ENCODE measurements around the gene ERFE. TPM values are rescaled to one million over a fixed set of nuclear protein-coding genes. Genes with fewer than 3 reads are reported as not detected.
A peak's percentile ranks its signal among the peaks of the same experiment; 100 is the strongest.

Gene ERFE
- total and polyA plus RNA-seq, 2 of the 4 experiments (the other 2 are of a cell fraction): 1.3 to 3.5 TPM

DNA sequence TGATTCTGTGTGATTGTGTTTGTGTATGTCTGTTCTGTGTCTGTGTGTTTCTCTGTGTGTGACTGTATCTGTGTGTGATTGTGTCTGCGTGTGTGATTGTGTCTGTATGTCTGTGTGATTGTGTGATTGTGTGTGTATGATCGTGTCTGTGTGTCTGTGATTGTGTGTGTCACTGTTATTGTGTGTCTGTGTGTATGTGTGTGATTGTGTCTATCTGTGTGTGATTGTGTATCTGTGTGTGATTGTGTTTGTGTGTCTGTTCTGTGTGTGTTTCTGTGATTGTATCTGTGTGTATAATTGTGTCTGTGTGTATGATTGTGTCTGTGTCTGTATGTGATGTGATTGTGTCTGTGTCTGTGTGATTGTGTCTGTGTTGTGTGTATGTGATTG is 32.0 kb upstream of the ERFE start:
- H3K9me1 ChIP-seq (ENCODE audit: insufficient read depth, low read length): peaks cover 5% of the 10 kb centered on the region; the same call in 1 of the 2 replicates
- H2BK5ac ChIP-seq (ENCODE audit: low read depth, low read length, poor library complexity, severe bottlenecking): peak overlapping the region; percentile 71
- H2AK9ac ChIP-seq (replicated peaks; ENCODE audit: low read depth, low read length, poor library complexity): no peak overlapping the region
- H3K4me3 ChIP-seq (ENCODE audit: insufficient read depth, low read depth, low read length): no peak overlapping the region
- ATAC-seq (ENCODE audit: low read depth): no peak
- peak overlapping the region; percentile 74 for H3K23ac ChIP-seq (ENCODE audit: low read depth, low read length)
- ChIA-PET CTCF (interaction anchor here (0.6 kb wide), 1 partner anchor 201 kb away, joined by 3 read pairs; no protein-coding TSS in a partner anchor), POLR2A (ENCODE audit: unreplicated experiment) (no interaction called here)
- peak overlapping the region; percentile 96 for H3K14ac ChIP-seq (replicated peaks; ENCODE audit: low read depth, low read length)
- peak overlapping the region; percentile 94 to 97 for H4K8ac ChIP-seq (ENCODE audit: low read depth in 2 of 2, low read length in 2 of 2)
- H3K36me3 ChIP-seq (ENCODE audit: control insufficient read depth, insufficient read depth, low read length): no peaks in the 10 kb centered on the region
- peak overlapping the region; percentile 10; the same call in 1 of the 3 replicates for H2BK15ac ChIP-seq (ENCODE audit: low read depth, low read length)
- peak overlapping the region; percentile 89 for H2AFZ ChIP-seq (replicated peaks; ENCODE audit: low read length, poor library complexity)
- H3K9me3 ChIP-seq (ENCODE audit: control insufficient read depth, insufficient read depth, low read length): no peaks in the 10 kb centered on the region
- WGBS, 2 experiments (ENCODE audit: extremely low coverage in 2 of 2, insufficient read length in 1 of 2): 100% methylated on average over 2 of the region's 2 CpGs; no CpG with 5 or more reads in 1 of the 2 experiments
- peak overlapping the region; percentile 70 for H4K91ac ChIP-seq (ENCODE audit: insufficient read depth, low read depth, low read length)
- DNase-seq: no peak
- intact Hi-C loops (cut with micrococcal nuclease): no loop called here
- BruUV-seq (replicated peaks): TSS peak; percentile 95
- H3K18ac ChIP-seq (ENCODE audit: low read depth, low read length): peak overlapping the region; percentile 90
- peak overlapping the region; percentile 43; the same call in 1 of the 2 replicates for H2BK20ac ChIP-seq (ENCODE audit: low read depth, low read length)
- peak overlapping the region; percentile 74 for H2BK120ac ChIP-seq (ENCODE audit: low read depth, low read length)
- peak overlapping the region; percentile 89; the same call in 1 of the 2 replicates for H2AK5ac ChIP-seq (ENCODE audit: low read depth, low read length)
- peaks cover 6% of the 10 kb centered on the region for H3K4me1 ChIP-seq (ENCODE audit: control insufficient read depth, insufficient read depth, low read length)
- peak overlapping the region; percentile 87 for H3K4ac ChIP-seq (ENCODE audit: low read depth, low read length)
- peaks cover 5% of the 10 kb centered on the region; the same call in 1 of the 2 replicates for H3K27me3 ChIP-seq (ENCODE audit: control insufficient read depth, insufficient read depth, low read length)
- TF ChIP-seq RFX5 (IDR thresholded peaks at IDR 0.05; ENCODE audit: low read depth, low read length) (no peak), POLR2A (IDR thresholded peaks at IDR 0.05; ENCODE audit: low read depth, low read length) (no peak), CEBPB (IDR thresholded peaks at IDR 0.05; ENCODE audit: low read depth, low read length) (no peak), MXI1 (IDR thresholded peaks at IDR 0.05; ENCODE audit: borderline replicate concordance, low read depth, low read length) (no peak), RCOR1 (IDR thresholded peaks at IDR 0.05; ENCODE audit: insufficient replicate concordance, low read length) (no peak), FOS (IDR thresholded peaks at IDR 0.05; ENCODE audit: low read depth, low read length) (no peak), SMC3 (IDR thresholded peaks at IDR 0.05; ENCODE audit: low read depth, low read length) (no peak), USF2 (IDR thresholded peaks at IDR 0.05; ENCODE audit: low read depth, low read length) (no peak), BHLHE40 (IDR thresholded peaks at IDR 0.05; ENCODE audit: low read depth, low read length) (no peak), RAD21 (IDR thresholded peaks at IDR 0.05; ENCODE audit: low read length) (no peak), NFE2L2 (IDR thresholded peaks at IDR 0.05; ENCODE audit: low read depth, low read length) (no peak), CHD1 (IDR thresholded peaks at IDR 0.05; ENCODE audit: low read depth, low read length) (no peak)
- in situ Hi-C loops (cut with MboI; ENCODE audit: low sequenced_read_pairs): no loop called here
- H3K79me1 ChIP-seq (ENCODE audit: low read depth in 1 of 2, low read length in 2 of 2): no peaks in the 10 kb centered on the region
- dilution Hi-C loops (cut with HindIII; ENCODE audit: low sequenced_read_pairs, unreplicated experiment): no loop called here
- peak overlapping the region; percentile 91 for H4K5ac ChIP-seq (ENCODE audit: low read depth, low read length)
- peak overlapping the region; percentile 64 for H3K27ac ChIP-seq (ENCODE audit: insufficient read depth, low read length)
- no peaks in the 10 kb centered on the region for H4K20me1 ChIP-seq (ENCODE audit: insufficient read depth, low read length)
- no peak overlapping the region for H3K56ac ChIP-seq (ENCODE audit: extremely low read depth, insufficient read depth, low read length)
- H3K4me2 ChIP-seq (ENCODE audit: low read depth, low read length): peak overlapping the region; percentile 58
- peak overlapping the region; percentile 94 for H3K9ac ChIP-seq (ENCODE audit: low read depth, low read length)

Measured in IMR-90 (cell line).